ENCODE measurements around the gene KIAA1328.

DNA sequence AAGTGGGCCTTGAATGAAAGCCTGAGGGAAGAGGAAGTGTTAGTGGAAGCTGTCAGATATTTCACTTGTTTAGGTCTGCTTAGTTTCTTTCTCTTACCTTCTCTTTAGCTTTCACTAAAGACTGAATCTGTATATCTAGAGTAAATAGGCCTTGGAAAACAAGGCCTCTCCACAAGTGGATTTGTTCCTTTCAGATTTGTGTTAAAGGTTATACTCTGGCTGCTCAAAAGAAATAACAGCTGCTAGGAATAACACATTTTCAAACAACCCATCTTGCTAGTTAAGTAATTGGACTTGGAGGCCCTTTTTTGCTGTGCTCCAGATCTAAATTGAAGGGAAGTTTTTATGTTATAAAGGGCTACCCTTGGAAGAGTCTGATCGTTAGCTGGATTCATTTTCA, 236.3 kb downstream of the KIAA1328 start:
- TF ChIP-seq EP300 (IDR thresholded peaks at IDR 0.05) (no peak), CTCF (IDR thresholded peaks at IDR 0.05) (no peak)
